SJSA1 (cell line): ENCODE data around the gene PAAF1. TPM values are rescaled to one million over a fixed set of nuclear protein-coding genes. Genes with fewer than 3 reads are reported as not detected.

ENCODE experiments used
- DNase-seq, 2 experiments: peaks; one replicate each; pipeline ENCODE4 v3.0.0-alpha.2; 2015 to 2020; ENCODE audit warnings: low spot score in 2 of 2, low read depth in 1 of 2
- H3K27ac ChIP-seq: fragments of 250-450 bp; sonication (Bioruptor Pico); 2 replicates; pipeline ENCODE4 v1.5.1; 2020; ENCODE audit warnings: mild to moderate bottlenecking, moderate library complexity
- H3K27me3 ChIP-seq: fragments of 250-450 bp; sonication (Bioruptor Pico); replicated peaks from 2 replicates; pipeline ENCODE4 v1.5.1; 2020; ENCODE audit warnings: mild to moderate bottlenecking, moderate library complexity
- H3K36me3 ChIP-seq: fragments of 250-450 bp; sonication (Bioruptor Pico); 2 replicates; pipeline ENCODE4 v1.5.1; 2020; ENCODE audit warnings: mild to moderate bottlenecking
- H3K4me1 ChIP-seq: fragments of 250-450 bp; sonication (Bioruptor Pico); replicated peaks from 2 replicates; pipeline ENCODE4 v1.6.1; 2021; ENCODE audit warnings: mild to moderate bottlenecking
- H3K4me3 ChIP-seq: fragments of 250-450 bp; sonication (Bioruptor Pico); 2 replicates; pipeline ENCODE4 v1.5.1; 2020; ENCODE audit warnings: mild to moderate bottlenecking
- H3K9me3 ChIP-seq: fragments of 250-450 bp; sonication (Bioruptor Pico); replicated peaks from 2 replicates; pipeline ENCODE4 v1.5.1; 2020; ENCODE audit warnings: mild to moderate bottlenecking
- total RNA-seq: library from RNA; depleted of rRNA; stranded (reverse); fragments of >200 nt; shearing (Covaris generic); gene quantifications from 2 replicates; pipeline ENCODE4 v1.2.3, GENCODE V29; 2014; rRNA removed

The PAAF1 gene
- total RNA-seq, 1 experiment from 2014 or later, result 2.5 TPM

DNA sequence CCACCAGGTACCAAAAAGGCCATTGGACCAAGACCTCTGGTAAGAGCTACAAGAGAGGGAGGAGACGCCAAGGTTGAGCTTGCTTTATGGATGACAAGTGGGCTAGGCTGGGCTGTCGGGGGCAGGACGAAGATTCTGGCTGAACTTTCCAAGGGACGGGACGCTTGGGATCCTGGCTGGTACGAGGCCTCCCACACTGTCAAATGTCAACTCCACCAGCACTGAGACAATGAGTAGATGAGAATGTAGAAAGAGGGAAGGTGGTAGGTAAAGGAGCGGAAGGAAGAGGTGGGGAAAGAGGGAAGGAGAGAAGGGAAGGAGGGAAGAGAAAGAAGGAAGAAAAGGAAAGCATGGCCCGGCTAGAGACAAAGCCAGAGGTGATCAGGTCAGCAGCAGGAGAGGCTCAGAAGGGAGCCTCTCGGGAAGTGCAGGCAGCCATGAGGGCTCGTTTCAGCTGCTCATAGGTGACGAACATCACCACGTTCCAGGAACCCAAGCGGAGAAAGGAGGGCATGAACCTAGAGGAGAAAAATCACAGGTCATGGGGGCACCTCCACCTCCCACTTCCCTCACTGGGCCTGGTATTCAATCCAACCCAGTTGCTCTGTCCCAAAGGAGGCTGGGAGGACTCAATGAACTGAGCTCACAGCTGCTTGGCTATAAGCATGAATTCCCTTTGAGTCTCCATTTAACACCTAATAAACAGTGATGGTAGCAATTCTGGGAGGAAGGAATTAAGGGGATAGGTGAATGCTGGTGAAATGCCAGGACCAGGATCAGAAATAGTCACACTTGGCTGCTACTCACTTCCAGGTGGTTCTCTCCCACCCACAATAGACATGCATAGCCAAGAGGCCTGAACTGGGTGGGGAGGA lies 98.0 kb downstream of the PAAF1 start:
- Histone ChIP-seq H3K9me3 (no peaks in the 10 kb centered on the region), H3K27ac (no peak overlapping the region)

DNA sequence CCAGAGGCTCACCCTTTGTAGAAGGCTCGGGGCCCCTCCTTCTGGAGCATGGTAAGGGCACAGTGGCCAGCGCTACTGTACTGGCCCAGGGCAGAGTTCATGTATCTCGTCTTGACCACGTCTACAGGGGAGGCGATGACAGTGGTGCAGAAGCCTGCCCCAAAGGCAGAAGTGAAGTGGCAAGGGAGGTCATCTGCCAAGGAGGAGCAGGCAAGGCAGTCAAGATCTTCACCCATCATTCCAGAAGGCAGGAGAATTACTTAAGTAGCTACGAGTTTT lies 98.6 kb downstream of the PAAF1 start:
- Histone ChIP-seq H3K4me3 (no peak overlapping the region), H3K9me3 (no peaks in the 10 kb centered on the region), H3K4me1 (no peaks in the 10 kb centered on the region), H3K36me3 (no peaks in the 10 kb centered on the region), H3K27me3 (no peaks in the 10 kb centered on the region), H3K27ac (no peak overlapping the region)
- no peak for DNase-seq

More for the DNA sequence above, 98.0 kb downstream of the PAAF1 start:
- DNase-seq, result no peak
- Histone ChIP-seq H3K4me3 (no peak overlapping the region), H3K27me3 (no peaks in the 10 kb centered on the region), H3K4me1 (no peaks in the 10 kb centered on the region), H3K36me3 (no peaks in the 10 kb centered on the region)

DNA sequence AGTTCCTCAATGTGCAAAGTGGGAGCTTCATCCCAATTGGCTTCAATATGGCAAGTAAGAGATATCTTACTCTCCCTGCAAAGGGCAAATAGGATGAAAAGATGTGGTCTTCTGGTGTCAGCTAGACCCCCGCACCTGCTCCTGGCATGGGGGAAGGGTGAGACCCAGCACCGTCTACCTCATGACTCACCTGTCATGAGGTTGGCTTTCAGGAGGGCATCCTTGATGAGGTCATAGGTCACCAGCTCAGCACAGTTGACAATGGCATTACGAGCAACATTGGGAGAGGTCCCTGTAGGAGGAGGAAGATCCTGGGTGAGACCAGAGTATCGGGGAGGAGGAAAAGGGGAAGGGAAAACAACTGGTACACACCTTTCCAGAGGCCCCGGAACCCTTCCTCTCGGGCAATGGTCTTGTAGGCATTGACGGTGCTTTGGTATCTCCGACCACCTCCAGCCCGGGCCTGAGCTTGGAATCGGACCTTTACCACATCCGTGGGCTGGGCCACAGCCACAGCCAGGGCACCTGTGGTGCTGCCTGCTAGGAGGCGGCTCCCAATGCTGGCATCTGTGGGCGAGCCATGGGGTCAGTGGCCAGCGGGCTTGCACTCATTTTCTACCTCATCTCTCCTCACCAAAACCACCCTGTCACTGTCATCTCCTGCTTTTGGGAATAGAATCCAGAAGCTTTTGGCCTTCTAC lies 99.8 kb downstream of the PAAF1 start:
- Histone ChIP-seq H3K27me3 (no peaks in the 10 kb centered on the region), H3K4me3 (no peak overlapping the region), H3K4me1 (no peaks in the 10 kb centered on the region), H3K36me3 (no peaks in the 10 kb centered on the region), H3K9me3 (no peaks in the 10 kb centered on the region), H3K27ac (no peak overlapping the region)
- DNase-seq, result no peak

GRCh38 chr11:73977856-73978519 lies 101.2 kb downstream of the PAAF1 start:
- H3K36me3 ChIP-seq, result no peaks in the 10 kb centered on the region
- H3K9me3 ChIP-seq, result no peaks in the 10 kb centered on the region
- no peak for DNase-seq
- peaks cover 7% of the 10 kb centered on the region for H3K4me1 ChIP-seq
- H3K27me3 ChIP-seq, result no peaks in the 10 kb centered on the region
- no peak overlapping the region for H3K27ac ChIP-seq
- H3K4me3 ChIP-seq, result no peak overlapping the region

DNA sequence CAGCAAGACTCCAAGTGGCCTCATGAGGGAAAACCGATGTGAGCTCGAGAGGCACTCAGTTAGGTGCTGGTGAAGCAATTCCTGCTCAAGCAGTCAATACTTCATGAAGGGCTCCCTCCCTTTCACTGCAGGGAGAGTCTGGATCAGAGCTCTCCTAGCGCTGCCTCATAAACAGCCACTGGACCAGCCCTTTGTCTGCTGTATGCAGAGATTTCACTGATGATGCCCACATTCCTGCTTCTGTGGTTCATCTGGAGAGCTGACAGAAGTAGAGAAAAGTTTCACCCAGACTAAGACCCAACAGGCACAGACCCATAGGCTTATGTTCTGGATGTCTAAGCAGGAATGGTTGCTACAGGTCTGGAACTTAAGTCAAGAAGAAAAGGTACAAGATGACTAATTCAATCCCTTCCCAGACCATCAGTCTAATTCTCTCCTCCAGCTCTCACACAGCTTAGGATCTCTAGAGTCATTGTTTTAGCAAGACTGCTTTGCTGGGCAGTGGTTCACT lies 101.8 kb downstream of the PAAF1 start:
- Histone ChIP-seq H3K9me3 (no peaks in the 10 kb centered on the region), H3K27me3 (no peaks in the 10 kb centered on the region), H3K27ac (no peak overlapping the region), H3K4me3 (no peak overlapping the region), H3K4me1 (peaks cover 11% of the 10 kb centered on the region), H3K36me3 (no peaks in the 10 kb centered on the region)
- no peak for DNase-seq

DNA sequence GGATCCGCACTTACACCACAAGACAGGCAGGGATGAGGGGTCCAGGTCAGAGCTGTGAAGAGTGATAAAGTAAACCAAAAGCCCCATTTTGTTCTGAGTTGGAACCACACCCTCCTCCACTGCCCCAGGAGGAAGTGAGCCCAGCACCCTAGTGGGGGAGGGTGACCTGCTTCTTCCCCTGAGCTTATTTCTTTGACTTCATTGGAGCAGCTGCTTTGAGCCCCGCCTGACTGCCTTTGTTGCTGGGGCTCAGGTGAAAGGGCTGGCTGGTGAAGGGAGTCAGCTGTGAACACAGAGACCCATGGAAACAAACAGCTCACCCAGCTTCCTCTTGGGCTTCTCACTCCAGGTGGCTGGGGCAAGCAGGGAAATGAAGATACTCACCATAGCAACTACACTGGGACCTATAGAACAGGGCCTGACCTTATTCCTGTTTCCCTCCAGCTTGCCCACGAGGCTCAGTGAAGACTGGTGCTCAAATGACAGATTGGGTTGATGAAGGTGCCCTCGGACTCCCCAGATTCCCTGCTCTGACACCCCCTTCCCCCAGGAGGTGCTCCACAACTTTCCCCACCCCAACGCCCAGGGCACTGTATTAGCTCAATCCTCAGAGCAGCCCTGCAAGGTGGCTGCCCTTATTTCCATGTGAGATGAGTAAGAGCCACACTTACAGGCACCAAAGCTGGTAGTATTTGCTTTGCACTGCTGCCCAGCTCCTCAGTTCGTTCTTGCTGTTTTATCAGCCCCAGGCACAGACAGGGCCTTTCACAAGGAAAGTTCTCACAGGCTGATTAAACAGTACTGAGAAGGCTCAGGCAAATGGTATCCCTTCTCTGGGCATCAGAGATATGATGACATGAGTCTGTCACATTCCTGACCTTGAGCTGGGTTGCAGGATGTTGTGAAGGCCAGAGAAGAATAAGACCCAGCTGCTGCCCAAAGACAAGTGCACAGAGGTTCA lies 103.5 kb downstream of the PAAF1 start:
- H3K36me3 ChIP-seq, result no peaks in the 10 kb centered on the region
- DNase-seq, result no peak
- no peaks in the 10 kb centered on the region for H3K27me3 ChIP-seq
- no peaks in the 10 kb centered on the region for H3K9me3 ChIP-seq
- H3K4me1 ChIP-seq, result peaks cover 12% of the 10 kb centered on the region
- H3K4me3 ChIP-seq, result no peak overlapping the region
- no peak overlapping the region for H3K27ac ChIP-seq

Other genes starting within 250 kb of the PAAF1 start
- not detected in 2 replicates for gene PLEKHB1, start 230.4 kb upstream of the PAAF1 start, total RNA-seq
- 40.2 and 40.9 TPM in 2 replicates for gene RAB6A, start 115.9 kb upstream of the PAAF1 start, total RNA-seq
- gene MRPL48, start 89.1 kb upstream of the PAAF1 start, total RNA-seq, result 32.8 and 40.8 TPM in 2 replicates
- 56.7 and 62.1 TPM in 2 replicates for gene COA4, start 153 bp upstream of the PAAF1 start, total RNA-seq
- not detected in 2 replicates for gene DNAJB13, start 74.0 kb downstream of the PAAF1 start, total RNA-seq
- gene UCP2, start 105.8 kb downstream of the PAAF1 start, total RNA-seq, result 1.0 and 2.0 TPM in 2 replicates
- gene UCP3, start 132.1 kb downstream of the PAAF1 start, total RNA-seq, result 0.08 TPM in 1 of 2 replicates, not detected in the other